Tibial nerve (tissue), 4 donors: ENCODE measurements around the gene NEK10.

ENCODE experiments used
- CTCF ChIP-seq, 5 experiments: fragments of 200-600 bp in 3 of 5; fragments of 450-650 bp in 2 of 5; sonication (generic) in 3 of 5; IDR thresholded peaks; one replicate each; pipeline ENCODE4 v1.5.1; 2016 to 2019; ENCODE audit warnings: antibody characterized with exemption in 5 of 5, mild to moderate bottlenecking in 3 of 5, moderate library complexity in 2 of 5
- EP300 ChIP-seq, 2 donors: sonication (generic); formaldehyde crosslinking; IDR thresholded peaks; one replicate each; pipeline ENCODE4 v1.6.1; 2017; ENCODE audit warnings: antibody characterized with exemption in 2 of 2, mild to moderate bottlenecking in 1 of 2
- POLR2A ChIP-seq, 2 donors: fragments of 450-650 bp; IDR thresholded peaks; one replicate each; pipeline ENCODE4 v1.6.1; 2017; ENCODE audit warnings: antibody characterized with exemption in 2 of 2, mild to moderate bottlenecking in 2 of 2, moderate library complexity in 2 of 2

- TF ChIP-seq POLR2A (IDR thresholded peaks at IDR 0.05), result no peak
- no peak for TF ChIP-seq CTCF (IDR thresholded peaks at IDR 0.05)
- TF ChIP-seq EP300 (IDR thresholded peaks at IDR 0.05), result no peak
These were observed 66.3 kb downstream of the NEK10 start for GRCh38 chr3:27302891-27303290.
